IPS-11a (cell line): ENCODE measurements around the gene CNTNAP1.
A peak's percentile ranks its signal among the peaks of the same experiment; 100 is the strongest.
"Not testable (repeated sequence)": the region's sequence is repeated elsewhere in the genome, so short reads cannot be mapped to it uniquely, and the experiment has no call there.

Source experiments
- H3K4me3 ChIP-seq: one replicate; pipeline ENCODE4 v1.5.1; 2013; ENCODE audit warnings: low read depth, low read length, control low read depth

The CNTNAP1 gene

GRCh38 chr17:42681976-42682721, at the start of gene CNTNAP1:
Gene CNTNAP1 (plus strand): TSS chr17:42682531. CDS start chr17:42682830, 299 bp downstream.
- peak within 1 kb of the TSS; percentile 44 for H3K4me3 ChIP-seq

GRCh38 chr17:42632949-42633444, 49.3 kb upstream of the CNTNAP1 start:
- no peak overlapping the region for H3K4me3 ChIP-seq

- no peak overlapping the region for H3K4me3 ChIP-seq
These were observed 42.7 kb upstream of the CNTNAP1 start for GRCh38 chr17:42639525-42640113.

- H3K4me3 ChIP-seq, result no peak overlapping the region
These were observed 42.2 kb upstream of the CNTNAP1 start for GRCh38 chr17:42640121-42640520.

- H3K4me3 ChIP-seq, result no peak overlapping the region
These were observed 40.0 kb upstream of the CNTNAP1 start for GRCh38 chr17:42642336-42642735.

GRCh38 chr17:42647778-42648177, 34.6 kb upstream of the CNTNAP1 start:
- no peak overlapping the region for H3K4me3 ChIP-seq

- H3K4me3 ChIP-seq, result no peak overlapping the region
These were observed 30.9 kb upstream of the CNTNAP1 start for GRCh38 chr17:42651392-42651791.

GRCh38 chr17:42653179-42654124, 28.9 kb upstream of the CNTNAP1 start:
- peak overlapping the region; percentile 0 for H3K4me3 ChIP-seq

- no peak overlapping the region for H3K4me3 ChIP-seq
These were observed 26.8 kb upstream of the CNTNAP1 start for GRCh38 chr17:42655528-42655927.

- no peak overlapping the region for H3K4me3 ChIP-seq
These were observed 24.3 kb upstream of the CNTNAP1 start for GRCh38 chr17:42657824-42658588.

- peak within 1 kb of the TSS; percentile 79 for H3K4me3 ChIP-seq
These were observed 23.0 kb upstream of the CNTNAP1 start, which contains the start of gene TUBG2 for GRCh38 chr17:42659079-42659931. Gene TUBG2 (plus strand): TSS chr17:42659284. CDS start chr17:42659504, 220 bp downstream.

- peak overlapping the region; percentile 79 for H3K4me3 ChIP-seq
These were observed 22.4 kb upstream of the CNTNAP1 start for GRCh38 chr17:42659932-42660274.

GRCh38 chr17:42660692-42661345, 21.5 kb upstream of the CNTNAP1 start:
- H3K4me3 ChIP-seq, result no peak overlapping the region

- no peak overlapping the region for H3K4me3 ChIP-seq
These were observed 16.7 kb upstream of the CNTNAP1 start for GRCh38 chr17:42665581-42666001.

GRCh38 chr17:42666126-42666525, 16.2 kb upstream of the CNTNAP1 start:
- H3K4me3 ChIP-seq, result not testable (repeated sequence)

- no peak overlapping the region for H3K4me3 ChIP-seq
These were observed 15.0 kb upstream of the CNTNAP1 start for GRCh38 chr17:42667088-42667951.

- peak overlapping the region; percentile 20 for H3K4me3 ChIP-seq
These were observed 12.7 kb upstream of the CNTNAP1 start for GRCh38 chr17:42669705-42669976.
